ENCODE measurements around the gene NUDT14.

Gene NUDT14

GRCh38 chr14:105155681-105156413 is 25.3 kb downstream of the NUDT14 start:
- DNase-seq = no peak

GRCh38 chr14:105155071-105155651 is 26.0 kb downstream of the NUDT14 start:
- no peak for DNase-seq

- no peak for DNase-seq
Observed at GRCh38 chr14:105154476-105154871, 26.6 kb downstream of the NUDT14 start.

- no peak for DNase-seq
Observed at GRCh38 chr14:105153739-105154475, 27.2 kb downstream of the NUDT14 start.

- DNase-seq = no peak
Observed at GRCh38 chr14:105153331-105153731, 27.8 kb downstream of the NUDT14 start.

GRCh38 chr14:105152794-105153241 is 28.3 kb downstream of the NUDT14 start:
- no peak for DNase-seq

GRCh38 chr14:105151838-105152793 is 29.0 kb downstream of the NUDT14 start:
- no peak for DNase-seq

- DNase-seq = no peak
Observed at GRCh38 chr14:105151084-105151837, 29.9 kb downstream of the NUDT14 start.

- no peak for DNase-seq
Observed at GRCh38 chr14:105150368-105151083, 30.6 kb downstream of the NUDT14 start.

- DNase-seq = no peak
Observed at GRCh38 chr14:105150026-105150367, 31.1 kb downstream of the NUDT14 start.

GRCh38 chr14:105149146-105149781 is 31.8 kb downstream of the NUDT14 start:
- no peak for DNase-seq

GRCh38 chr14:105148604-105149145 is 32.4 kb downstream of the NUDT14 start:
- no peak for DNase-seq

- DNase-seq = no peak
Observed at GRCh38 chr14:105147671-105148603, 33.2 kb downstream of the NUDT14 start.

GRCh38 chr14:105146976-105147635 is 34.0 kb downstream of the NUDT14 start:
- no peak for DNase-seq

- DNase-seq = no peak
Observed at GRCh38 chr14:105146181-105146975, 34.7 kb downstream of the NUDT14 start.

- DNase-seq = no peak
Observed at GRCh38 chr14:105145381-105146180, 35.5 kb downstream of the NUDT14 start.
